Subcutaneous adipose tissue (tissue), 4 donors: ENCODE data around the gene TBC1D20. TPM values are rescaled to one million over a fixed set of nuclear protein-coding genes. Genes with fewer than 3 reads are reported as not detected.

Source experiments
- total RNA-seq, 4 donors: library from RNA; depleted of rRNA; stranded (reverse); fragments of >200 nt; gene quantifications; one replicate each; pipeline ENCODE4 v1.1.0, GENCODE V29; 2016
- TF ChIP-seq, protein P1 (sequence below): fragments of 450-650 bp; IDR thresholded peaks from one replicate; pipeline ENCODE4 v1.5.1; 2016; ENCODE audit warnings: low read depth, mild to moderate bottlenecking, control low read depth, antibody characterized with exemption, moderate library complexity

The TBC1D20 gene
- total RNA-seq: 10 to 100 TPM; 36.9 to 54.5 (median 44.6) TPM

- TF ChIP-seq, protein P1, sequence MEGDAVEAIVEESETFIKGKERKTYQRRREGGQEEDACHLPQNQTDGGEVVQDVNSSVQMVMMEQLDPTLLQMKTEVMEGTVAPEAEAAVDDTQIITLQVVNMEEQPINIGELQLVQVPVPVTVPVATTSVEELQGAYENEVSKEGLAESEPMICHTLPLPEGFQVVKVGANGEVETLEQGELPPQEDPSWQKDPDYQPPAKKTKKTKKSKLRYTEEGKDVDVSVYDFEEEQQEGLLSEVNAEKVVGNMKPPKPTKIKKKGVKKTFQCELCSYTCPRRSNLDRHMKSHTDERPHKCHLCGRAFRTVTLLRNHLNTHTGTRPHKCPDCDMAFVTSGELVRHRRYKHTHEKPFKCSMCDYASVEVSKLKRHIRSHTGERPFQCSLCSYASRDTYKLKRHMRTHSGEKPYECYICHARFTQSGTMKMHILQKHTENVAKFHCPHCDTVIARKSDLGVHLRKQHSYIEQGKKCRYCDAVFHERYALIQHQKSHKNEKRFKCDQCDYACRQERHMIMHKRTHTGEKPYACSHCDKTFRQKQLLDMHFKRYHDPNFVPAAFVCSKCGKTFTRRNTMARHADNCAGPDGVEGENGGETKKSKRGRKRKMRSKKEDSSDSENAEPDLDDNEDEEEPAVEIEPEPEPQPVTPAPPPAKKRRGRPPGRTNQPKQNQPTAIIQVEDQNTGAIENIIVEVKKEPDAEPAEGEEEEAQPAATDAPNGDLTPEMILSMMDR: no peak
Measured at GRCh38 chr20:462199-462991, at the start of gene TBC1D20. TBC1D20 (minus strand) TSS chr20:462533; CDS start chr20:462405, 128 bp downstream.

DNA sequence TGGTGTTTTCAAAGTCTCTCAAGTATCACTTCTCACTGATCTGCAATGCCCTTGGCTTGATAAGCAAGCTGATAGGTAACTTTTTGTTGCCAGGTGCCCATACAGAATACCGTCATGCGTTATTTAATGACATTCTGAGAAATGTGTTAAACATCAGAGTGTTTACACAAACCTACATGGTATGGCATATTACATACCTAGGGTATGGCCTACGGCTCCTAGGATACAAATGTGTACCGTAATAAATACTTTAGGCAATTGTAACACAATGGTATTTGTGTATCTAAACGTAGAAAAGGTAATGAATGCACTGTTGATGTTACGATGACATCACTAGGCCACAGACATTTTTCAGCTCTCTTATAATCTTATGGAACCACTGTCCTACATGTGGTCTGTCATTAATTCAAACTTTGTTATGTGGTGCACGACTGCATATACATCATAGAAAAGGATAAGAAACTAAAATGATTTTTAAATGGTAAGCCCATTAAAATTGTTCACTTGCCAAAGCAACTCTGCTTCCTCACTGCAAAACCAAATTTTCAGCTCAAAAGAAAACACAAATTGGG, 45.5 kb upstream of the TBC1D20 start:
- TF ChIP-seq, protein P1: no peak

GRCh38 chr20:507006-507758, 44.8 kb upstream of the TBC1D20 start:
- TF ChIP-seq, protein P1: no peak

DNA sequence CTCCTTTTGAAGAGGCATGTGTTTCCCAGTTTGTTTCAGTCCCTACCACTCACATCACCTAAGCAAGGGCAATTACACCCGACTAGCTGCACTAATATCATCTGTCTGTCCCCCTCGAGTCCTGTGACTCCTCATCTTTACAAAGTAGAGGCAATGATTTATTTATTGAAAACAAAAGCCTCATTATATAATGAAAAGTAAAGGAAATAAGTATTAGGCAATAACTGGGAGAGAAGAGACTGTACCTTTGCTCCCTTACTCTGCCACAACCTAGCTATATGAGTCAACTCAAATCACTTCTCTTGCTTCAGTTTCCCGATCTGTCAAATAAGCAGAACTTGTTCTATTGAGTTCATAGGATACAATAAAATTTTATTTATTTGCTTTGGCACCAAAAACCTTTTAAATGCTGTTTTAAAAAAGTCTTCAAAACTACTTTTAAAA, 42.3 kb upstream of the TBC1D20 start:
- TF ChIP-seq, protein P1: no peak

GRCh38 chr20:503048-503737, 40.9 kb upstream of the TBC1D20 start:
- TF ChIP-seq, protein P1: no peak

DNA sequence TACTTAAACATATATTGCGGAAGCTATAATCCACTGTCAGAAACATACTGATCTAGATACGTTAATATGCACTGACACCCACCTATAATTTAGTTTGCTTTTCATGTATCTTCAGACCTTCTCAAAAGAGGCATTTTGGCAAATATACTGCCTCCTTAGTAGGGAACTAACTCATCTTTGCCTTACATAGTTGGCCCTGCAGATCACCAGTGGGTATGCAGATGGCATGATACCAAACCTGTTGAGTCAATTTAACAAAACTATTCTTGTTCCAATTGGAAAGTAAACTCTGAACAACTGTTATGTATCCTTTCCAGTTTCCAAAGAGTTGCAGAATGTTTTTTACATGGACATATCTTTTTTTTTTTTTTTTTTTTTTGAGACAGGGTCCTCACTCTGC, 35.6 kb upstream of the TBC1D20 start:
- TF ChIP-seq, protein P1: no peak
